DOHH2 (cell line): ENCODE data around the gene TNS2.

Source experiments
- CTCF ChIP-seq: fragments of 200-600 bp; sonication (generic); IDR thresholded peaks from one replicate; pipeline ENCODE4 v1.5.1; 2014; ENCODE audit warnings: antibody characterized with exemption, mild to moderate bottlenecking, low read depth, low read length; ENCODE audit not compliant: poor library complexity, severe bottlenecking
- EZH2phosphoT487 ChIP-seq: fragments of 200-600 bp; sonication (generic); IDR thresholded peaks from 2 replicates; pipeline ENCODE4 v1.6.1; 2017; ENCODE audit warnings: borderline replicate concordance, mild to moderate bottlenecking, antibody characterized with exemption, low read length, moderate library complexity, mixed read lengths

DNA sequence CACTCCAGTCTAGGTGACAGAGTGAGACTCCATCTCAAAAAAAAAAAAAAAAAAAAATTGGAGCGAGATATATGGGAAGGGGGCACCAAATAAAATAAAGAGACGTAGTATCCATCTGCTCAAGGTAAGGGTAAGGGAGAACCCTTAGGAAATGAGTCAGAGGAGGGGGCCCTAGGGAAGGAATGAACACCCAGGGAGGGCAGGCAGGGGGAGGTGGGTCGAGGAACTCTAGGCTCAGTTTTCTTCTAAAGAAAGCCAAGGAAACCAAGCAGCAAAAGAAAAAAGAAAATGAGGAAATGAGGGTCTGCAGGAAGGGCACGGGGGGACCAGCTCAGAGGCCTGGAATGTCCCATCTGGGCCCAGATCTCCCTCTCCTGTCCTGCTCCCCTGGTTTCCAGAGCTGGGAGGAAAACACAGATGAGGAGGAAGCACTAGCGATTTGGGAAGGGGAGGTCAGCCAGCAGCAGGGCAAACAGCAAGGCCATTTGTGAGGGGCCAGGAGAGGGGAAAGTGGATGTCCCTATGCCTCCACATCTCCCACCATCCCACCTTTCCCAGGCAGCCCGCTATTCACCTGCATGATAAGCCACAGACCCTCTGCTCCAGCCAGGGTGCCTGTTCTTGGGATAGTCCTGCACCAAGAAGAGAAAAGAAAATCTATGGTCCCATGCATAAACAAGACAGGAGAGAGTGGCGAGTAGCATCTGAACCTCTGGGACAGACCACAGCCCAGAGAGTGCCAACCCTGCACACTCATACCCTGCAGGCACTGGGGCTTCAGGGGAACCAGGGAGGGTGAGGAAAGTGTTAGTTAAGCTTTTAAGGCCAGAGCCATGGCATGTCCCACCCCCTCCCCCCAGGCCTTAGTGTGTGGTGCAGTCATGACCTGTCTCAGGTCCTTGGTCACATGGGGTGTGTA lies 17.5 kb downstream of the TNS2 start:
- TF ChIP-seq CTCF (no peak), EZH2phosphoT487 (no peak)
